22Rv1 (cell line): ENCODE results near the gene CDK13.

Experiments
- H3K27ac ChIP-seq: fragments of 450-650 bp; 2 replicates; pipeline ENCODE4 v1.5.1; 2017
- ZFX ChIP-seq: fragments of 450-650 bp; IDR thresholded peaks from 2 replicates; pipeline ENCODE4 v1.6.1; 2017; ENCODE audit warnings: antibody characterized with exemption, borderline replicate concordance
- TF ChIP-seq, protein P1 (sequence below): fragments of 450-650 bp; IDR thresholded peaks from 2 replicates; pipeline ENCODE4 v1.5.1; 2017; ENCODE audit warnings: mild to moderate bottlenecking

The CDK13 gene

GRCh38 chr7:40059057-40059456 is 109.0 kb downstream of the CDK13 start:
- H3K27ac ChIP-seq: no peak overlapping the region
- no peak for TF ChIP-seq ZFX
- TF ChIP-seq, protein P1, sequence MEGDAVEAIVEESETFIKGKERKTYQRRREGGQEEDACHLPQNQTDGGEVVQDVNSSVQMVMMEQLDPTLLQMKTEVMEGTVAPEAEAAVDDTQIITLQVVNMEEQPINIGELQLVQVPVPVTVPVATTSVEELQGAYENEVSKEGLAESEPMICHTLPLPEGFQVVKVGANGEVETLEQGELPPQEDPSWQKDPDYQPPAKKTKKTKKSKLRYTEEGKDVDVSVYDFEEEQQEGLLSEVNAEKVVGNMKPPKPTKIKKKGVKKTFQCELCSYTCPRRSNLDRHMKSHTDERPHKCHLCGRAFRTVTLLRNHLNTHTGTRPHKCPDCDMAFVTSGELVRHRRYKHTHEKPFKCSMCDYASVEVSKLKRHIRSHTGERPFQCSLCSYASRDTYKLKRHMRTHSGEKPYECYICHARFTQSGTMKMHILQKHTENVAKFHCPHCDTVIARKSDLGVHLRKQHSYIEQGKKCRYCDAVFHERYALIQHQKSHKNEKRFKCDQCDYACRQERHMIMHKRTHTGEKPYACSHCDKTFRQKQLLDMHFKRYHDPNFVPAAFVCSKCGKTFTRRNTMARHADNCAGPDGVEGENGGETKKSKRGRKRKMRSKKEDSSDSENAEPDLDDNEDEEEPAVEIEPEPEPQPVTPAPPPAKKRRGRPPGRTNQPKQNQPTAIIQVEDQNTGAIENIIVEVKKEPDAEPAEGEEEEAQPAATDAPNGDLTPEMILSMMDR: no peak

- TF ChIP-seq ZFX: no peak
- TF ChIP-seq, protein P1: no peak
- no peak overlapping the region for H3K27ac ChIP-seq
These were observed 122.2 kb downstream of the CDK13 start for GRCh38 chr7:40072268-40072667.

GRCh38 chr7:40073239-40073638 is 123.2 kb downstream of the CDK13 start:
- TF ChIP-seq, protein P1: no peak
- TF ChIP-seq ZFX: no peak
- no peak overlapping the region for H3K27ac ChIP-seq

GRCh38 chr7:40077849-40078248 is 127.8 kb downstream of the CDK13 start:
- no peak overlapping the region for H3K27ac ChIP-seq
- TF ChIP-seq, protein P1: no peak
- TF ChIP-seq ZFX: no peak

DNA sequence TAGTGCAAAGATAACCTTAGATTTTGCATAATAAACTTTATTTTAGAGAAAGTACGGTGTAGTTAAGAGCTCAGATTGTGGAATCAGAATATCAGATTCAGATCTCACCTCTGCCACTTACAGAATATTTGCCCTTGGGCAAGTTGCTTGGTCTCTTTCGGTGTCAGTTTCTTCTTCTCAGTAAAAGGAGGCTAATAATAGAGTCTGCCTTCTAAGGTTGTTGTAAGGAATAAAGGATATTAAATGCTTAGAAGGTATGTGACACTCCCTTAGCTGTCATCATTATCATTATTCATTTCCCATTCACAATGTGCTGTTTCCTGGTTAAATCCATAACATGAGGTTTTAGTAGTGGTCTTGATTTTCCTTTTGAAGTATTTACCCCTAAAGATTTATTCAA is 142.1 kb downstream of the CDK13 start:
- H3K27ac ChIP-seq: no peak overlapping the region
- TF ChIP-seq ZFX: no peak
- TF ChIP-seq, protein P1: no peak

DNA sequence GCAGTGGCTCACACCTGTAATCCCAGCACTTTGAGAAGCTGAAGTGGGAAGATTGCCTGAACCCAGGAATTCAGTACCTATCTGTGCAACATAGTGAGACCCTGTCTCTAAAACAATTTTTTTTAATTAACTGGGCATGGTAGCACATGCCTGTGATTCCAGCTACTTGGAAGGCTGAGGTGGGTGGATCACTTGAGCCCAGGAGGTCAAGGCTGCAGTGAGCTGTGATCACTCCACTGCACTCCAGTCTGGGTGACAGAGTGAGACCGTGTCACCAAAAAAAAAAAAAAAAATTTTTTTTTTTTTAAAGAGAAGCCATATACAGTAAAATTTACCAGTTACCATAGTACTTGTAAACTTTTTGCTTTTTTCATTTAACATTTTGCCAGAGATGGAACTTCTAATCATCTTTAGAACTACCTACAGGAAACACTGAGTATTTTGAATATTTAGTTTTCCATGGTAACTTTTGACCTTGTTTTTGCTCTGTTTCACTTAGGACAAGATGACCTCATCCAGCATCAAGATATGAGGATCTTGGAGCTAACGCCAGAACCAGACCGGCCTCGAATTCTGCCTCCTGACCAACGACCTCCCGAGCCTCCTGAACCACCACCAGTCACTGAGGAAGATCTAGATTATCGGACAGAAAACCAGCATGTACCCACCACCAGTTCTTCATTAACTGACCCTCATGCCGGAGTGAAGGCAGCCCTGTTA is 143.7 kb downstream of the CDK13 start:
- H3K27ac ChIP-seq: no peak overlapping the region
- TF ChIP-seq, protein P1: no peak
- no peak for TF ChIP-seq ZFX

DNA sequence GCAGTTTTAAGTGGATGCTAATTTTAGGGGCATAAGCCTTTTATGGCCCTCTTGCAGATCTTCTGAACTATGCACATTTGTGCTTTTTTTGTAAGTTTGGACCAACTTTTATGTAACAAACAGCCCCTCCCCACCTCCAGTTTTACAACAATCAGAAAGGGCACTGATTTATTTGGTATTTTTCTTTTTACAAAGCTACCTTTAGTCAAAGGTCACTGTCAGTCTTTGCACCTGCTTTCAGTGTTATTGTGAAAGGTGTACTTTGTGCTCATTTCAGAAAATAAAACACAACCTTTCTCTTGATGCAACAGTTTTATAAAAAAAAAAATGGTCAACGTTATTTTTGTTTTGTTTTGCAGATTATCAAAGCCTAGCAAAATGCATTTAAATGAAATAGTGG is 145.2 kb downstream of the CDK13 start:
- no peak overlapping the region for H3K27ac ChIP-seq
- TF ChIP-seq ZFX: no peak
- TF ChIP-seq, protein P1: no peak
